Measurements from ENCODE around the gene TRIM42.

- TF ChIP-seq CTCF (IDR thresholded peaks at IDR 0.05) (no peak), POLR2A (IDR thresholded peaks at IDR 0.05) (no peak)
Measured at GRCh38 chr3:140682586-140682985, 4.7 kb downstream of the TRIM42 start.
